Posterior vena cava (tissue), 2 donors: ENCODE data around the gene SLC38A8. TPM values are rescaled to one million over a fixed set of nuclear protein-coding genes. Genes with fewer than 3 reads are reported as not detected.

Source experiments
- DNase-seq: peaks from one replicate; pipeline ENCODE4 v3.0.0-alpha.2; 2020; ENCODE audit warnings: low spot score
- intact Hi-C, 2 donors: fragments of 100-400 bp; cut with DNase I; formaldehyde crosslinking; loops; one replicate each; pipeline versions ENCODE4 v1.14.1 to v1.14.2; 2022 to 2023
- total RNA-seq, 2 donors: library from RNA; stranded (reverse); fragmentation: NEBNext Ultra II Directional; extraction: Animal tissue kit (Norgen Biotek cat#: 25700); gene quantifications; one replicate each; pipeline ENCODE4 v1.2.1, GENCODE V29; 2021
- donor health status: DM: yes; HTN: yes; CAD: no.
- donor health status: DM: yes; HTN: yes; CAD: no.

SLC38A8 gene
- total RNA-seq, 2 donors from 2014 or later, result not detected

GRCh38 chr16:84054916-84055315 lies 12.3 kb upstream of the SLC38A8 start:
- DNase-seq, result peak; percentile 67
- intact Hi-C loops, result no loop called here

GRCh38 chr16:84054271-84054670 lies 11.7 kb upstream of the SLC38A8 start:
- peak; percentile 47 for DNase-seq

GRCh38 chr16:84053237-84053636 lies 10.6 kb upstream of the SLC38A8 start:
- DNase-seq, result no peak

More at GRCh38 chr16:84054271-84054670, 11.7 kb upstream of the SLC38A8 start:
- intact Hi-C loops, result no loop called here

GRCh38 chr16:84052071-84052622 lies 9.6 kb upstream of the SLC38A8 start:
- peak; percentile 71 for DNase-seq
- intact Hi-C loops, result no loop called here

More at GRCh38 chr16:84053237-84053636, 10.6 kb upstream of the SLC38A8 start:
- intact Hi-C loops, result no loop called here

GRCh38 chr16:84050316-84050715 lies 7.7 kb upstream of the SLC38A8 start:
- peak; percentile 42 for DNase-seq
- intact Hi-C loops, result no loop called here

- peak; percentile 79 for DNase-seq
- intact Hi-C loops, result no loop called here
Observed at GRCh38 chr16:84049403-84050060, 6.9 kb upstream of the SLC38A8 start.

- DNase-seq, result peak; percentile 58
- intact Hi-C loops, result no loop called here
Observed at GRCh38 chr16:84048871-84049270, 6.3 kb upstream of the SLC38A8 start.

- intact Hi-C loops, result no loop called here
- peak; percentile 56 for DNase-seq
Observed at GRCh38 chr16:84048270-84048669, 5.7 kb upstream of the SLC38A8 start.

- DNase-seq, result peak; percentile 65
Observed at GRCh38 chr16:84047626-84048025, 5.0 kb upstream of the SLC38A8 start.

GRCh38 chr16:84047206-84047605 lies 4.6 kb upstream of the SLC38A8 start:
- DNase-seq, result peak; percentile 59
- intact Hi-C loops, result no loop called here

More at GRCh38 chr16:84047626-84048025, 5.0 kb upstream of the SLC38A8 start:
- intact Hi-C loops, result no loop called here

- DNase-seq, result peak; percentile 62
- intact Hi-C loops, result no loop called here
Observed at GRCh38 chr16:84045818-84046470, 3.3 kb upstream of the SLC38A8 start.

- DNase-seq, result peak; percentile 69
- intact Hi-C loops, result no loop called here
Observed at GRCh38 chr16:84045001-84045817, 2.6 kb upstream of the SLC38A8 start.

GRCh38 chr16:84044118-84044488 lies 1.5 kb upstream of the SLC38A8 start:
- peak; percentile 12 for DNase-seq
- intact Hi-C loops, result loop anchor here in 1 of 2 donors (5.0 kb wide), 1 partner anchor 1897 kb away; no protein-coding TSS in a partner anchor

GRCh38 chr16:84043486-84044117 lies 1.0 kb upstream of the SLC38A8 start:
- peak; percentile 58 for DNase-seq
- intact Hi-C loops, result loop anchor here in 1 of 2 donors (5.0 kb wide), 1 partner anchor 1896 kb away; no protein-coding TSS in a partner anchor

- DNase-seq, result peak; percentile 67
Observed at GRCh38 chr16:84042879-84043485, 387 bp upstream of the SLC38A8 start.

GRCh38 chr16:84041881-84042280 lies 714 bp downstream of the SLC38A8 start:
- intact Hi-C loops, result loop anchor here in 1 of 2 donors (5.0 kb wide), 1 partner anchor 1895 kb away; no protein-coding TSS in a partner anchor
- DNase-seq, result no peak

More at GRCh38 chr16:84042879-84043485, 387 bp upstream of the SLC38A8 start:
- intact Hi-C loops, result loop anchor here in 1 of 2 donors (5.0 kb wide), 1 partner anchor 1896 kb away; no protein-coding TSS in a partner anchor

- intact Hi-C loops, result loop anchor here in 1 of 2 donors (5.0 kb wide), 1 partner anchor 1894 kb away; no protein-coding TSS in a partner anchor
- peak; percentile 80 for DNase-seq
Observed at GRCh38 chr16:84040823-84041820, 1.5 kb downstream of the SLC38A8 start.
